HepG2 (cell line): ENCODE results near the gene TSEN54. TPM values are rescaled to one million over a fixed set of nuclear protein-coding genes. Genes with fewer than 3 reads are reported as not detected.

Experiments used
- ATAC-seq: fragments of 200-7000 bp; cut with Tn5 transposase; 3 replicates; pipeline ENCODE4 v1.9.1; 2020; ENCODE audit warnings: mild to moderate bottlenecking, moderate library complexity
- BruUV-seq: library from RNA; stranded (reverse); fragments of 400-500 nt; replicated peaks from 2 replicates; lab custom pipeline; 2021; lab: Mats Ljungman, UMichigan
- CTCF ChIA-PET: fragments of 300-600 bp; formaldehyde crosslinking; extraction: SDS; loops from one replicate; lab custom pipeline; 2021; ENCODE audit warnings: low total read pairs, inconsistent platforms, low intra/inter-chr PET ratio; lab: Yijun Ruan, JAX
- POLR2A ChIA-PET: fragments of 350-600 bp; sonication (Branson Sonifier 250); formaldehyde crosslinking; loops from one replicate; lab custom pipeline; 2020; ENCODE audit warnings: antibody characterized with exemption, inconsistent platforms; lab: Yijun Ruan, JAX
- DNase-seq: peaks from one replicate; pipeline ENCODE4 v3.0.0-alpha.2; 2015; ENCODE audit warnings: low spot score
- FAIRE-seq: peaks from 3 replicates; lab custom pipeline; 2011; peaks lifted over from hg19 to GRCh38; lab: Jason Lieb, UNC
- H2AFZ ChIP-seq: one replicate; pipeline ENCODE4 v1.6.1; 2011; ENCODE audit warnings: low read length, inconsistent platforms
- H3K27ac ChIP-seq: fragments of 300-600 bp; 3 replicates; pipeline ENCODE4 v1.8.0; 2011; ENCODE audit warnings: mixed run types, mild to moderate bottlenecking, mixed read lengths, low read length, inconsistent platforms; ENCODE audit not compliant: insufficient read depth; ENCODE audit errors: extremely low read length
- H3K27me3 ChIP-seq, 2 experiments: fragments of 200-600 bp in 1 of 2; 2 replicates in 1 of 2; 3 replicates in 1 of 2; pipeline versions ENCODE4 v1.6.0 to v1.8.0; 2011; ENCODE audit warnings: low read length in 2 of 2, mild to moderate bottlenecking in 2 of 2, moderate library complexity in 2 of 2, inconsistent platforms in 1 of 2; ENCODE audit not compliant: insufficient read depth in 2 of 2, control insufficient read depth in 1 of 2
- H3K36me3 ChIP-seq, 2 experiments: fragments of 200-600 bp in 1 of 2; replicated peaks in 1 of 2; 2 replicates in 1 of 2; 3 replicates in 1 of 2; pipeline versions ENCODE4 v1.5.1 to v1.8.0; 2011; ENCODE audit warnings: low read length in 2 of 2, inconsistent platforms in 1 of 2; ENCODE audit not compliant: insufficient read depth in 2 of 2, control insufficient read depth in 1 of 2
- H3K4me1 ChIP-seq: 2 replicates; pipeline ENCODE4 v1.5.1; 2012; ENCODE audit warnings: low read length, inconsistent platforms; ENCODE audit not compliant: insufficient read depth
- H3K4me2 ChIP-seq: 2 replicates; pipeline ENCODE4 v1.6.0; 2011; ENCODE audit warnings: low read depth, low read length, inconsistent platforms
- H3K4me3 ChIP-seq, 3 experiments: fragments of 200-600 bp in 1 of 3; sonication (generic), shearing (Covaris generic) in 1 of 3; replicated peaks in 1 of 3; 2 replicates each; pipeline ENCODE4 v1.5.1; 2011 to 2016; ENCODE audit warnings: low read length in 3 of 3, inconsistent platforms in 2 of 3, low read depth in 2 of 3, mild to moderate bottlenecking in 2 of 3, control low read depth in 1 of 3, mixed read lengths in 1 of 3; ENCODE audit not compliant: insufficient read depth in 1 of 3
- H3K79me2 ChIP-seq: one replicate; pipeline ENCODE4 v1.6.1; 2011; ENCODE audit warnings: low read length, inconsistent platforms; ENCODE audit not compliant: insufficient read depth
- H3K9ac ChIP-seq: 2 replicates; pipeline ENCODE4 v1.6.0; 2011; ENCODE audit warnings: mild to moderate bottlenecking, low read depth, low read length, inconsistent platforms; ENCODE audit not compliant: insufficient read depth
- H3K9me3 ChIP-seq: 2 replicates; pipeline ENCODE4 v1.5.1; 2012; ENCODE audit warnings: mild to moderate bottlenecking, low read length
- H4K20me1 ChIP-seq: 2 replicates; pipeline ENCODE4 v1.6.0; 2011; ENCODE audit warnings: inconsistent platforms, mild to moderate bottlenecking, low read length, moderate library complexity; ENCODE audit not compliant: insufficient read depth
- ATRX ChIP-seq: sonication (generic); formaldehyde crosslinking; IDR thresholded peaks from 2 replicates; pipeline ENCODE4 v1.4.0; 2020; ENCODE audit warnings: missing genetic modification reagents, borderline replicate concordance
- DR1 ChIP-seq: sonication (generic); formaldehyde crosslinking; IDR thresholded peaks from 2 replicates; pipeline ENCODE4 v1.8.0; 2021; ENCODE audit warnings: mild to moderate bottlenecking, missing genetic modification reagents, inconsistent platforms
- RCOR2 ChIP-seq: IDR thresholded peaks from 2 replicates; pipeline ENCODE4 v1.6.1; 2016; ENCODE audit warnings: missing biosample characterization, missing genetic modification reagents
- TOE1 ChIP-seq: sonication (generic); formaldehyde crosslinking; IDR thresholded peaks from 2 replicates; pipeline ENCODE4 v1.4.0; 2020; ENCODE audit warnings: mild to moderate bottlenecking, missing genetic modification reagents
- XBP1 ChIP-seq: sonication (generic); formaldehyde crosslinking; IDR thresholded peaks from 2 replicates; pipeline ENCODE4 v1.5.0; 2020; ENCODE audit warnings: missing genetic modification reagents
- ZKSCAN1 ChIP-seq: fragments of 150-350 bp; IDR thresholded peaks from 2 replicates; pipeline ENCODE4 v1.6.1; 2014; ENCODE audit warnings: low read length
- ZNF263 ChIP-seq: sonication (generic); formaldehyde crosslinking; IDR thresholded peaks from 2 replicates; pipeline ENCODE4 v1.4.0; 2020; ENCODE audit warnings: missing genetic modification reagents
- ZNF547 ChIP-seq: sonication (generic); formaldehyde crosslinking; IDR thresholded peaks from 2 replicates; pipeline ENCODE4 v1.5.1; 2020; ENCODE audit warnings: mild to moderate bottlenecking, missing genetic modification reagents
- WGBS: methylation state at CpG from one replicate; pipeline ENCODE4 v1.1.6; 2017; ENCODE audit warnings: low lambda C conversion rate; 5-methylcytosine and 5-hydroxymethylcytosine counted together
- in situ Hi-C: cut with HindIII; loops from 2 replicates; pipeline ENCODE4 v1.10.0; 2017; ENCODE audit warnings: low pct_unique_long_range_greater_than_20kb; ENCODE audit not compliant: extremely low pct_ligation_motif_present
- intact Hi-C: fragments of 100-400 bp; cut with micrococcal nuclease; formaldehyde crosslinking; loops from one replicate; pipeline ENCODE4 v1.10.0; 2022; ENCODE audit not compliant: unreplicated experiment
- polyA plus RNA-seq, 8 experiments: library from polyadenylated mRNA; depleted of rRNA in 3 of 8; stranded (reverse) in 7 of 8; unstranded in 1 of 8; fragments of >200 nt; fragmentation: Illumina TruSeq in 4 of 8; extraction: Trizol in 4 of 8; gene quantifications; 2 replicates each; pipeline versions ENCODE4 v1.2.1 to v1.2.3, GENCODE V29; 2011 to 2016; ENCODE audit warnings: low read depth in 4 of 8, missing spikeins in 1 of 8, mixed read lengths in 1 of 8; ENCODE audit not compliant: insufficient read depth in 1 of 8
- total RNA-seq, 5 experiments: library from RNA; depleted of rRNA; stranded (reverse); fragments of >200 nt; fragmentation: Illumina TruSeq; extraction: Trizol; gene quantifications; 2 replicates each; pipeline ENCODE4 v1.2.3, GENCODE V29; 2016; ENCODE audit warnings: low read depth in 1 of 5
- TF ChIP-seq, protein P1 (sequence below): IDR thresholded peaks from 2 replicates; pipeline ENCODE4 v1.4.0; 2020; ENCODE audit warnings: mild to moderate bottlenecking, missing genetic modification reagents

Gene TSEN54
- total and polyA plus RNA-seq, 2 of the 13 experiments (the other 11 are each of a cell fraction or from before 2014, with no cell fraction given), result 62.9 to 63.3 TPM

DNA sequence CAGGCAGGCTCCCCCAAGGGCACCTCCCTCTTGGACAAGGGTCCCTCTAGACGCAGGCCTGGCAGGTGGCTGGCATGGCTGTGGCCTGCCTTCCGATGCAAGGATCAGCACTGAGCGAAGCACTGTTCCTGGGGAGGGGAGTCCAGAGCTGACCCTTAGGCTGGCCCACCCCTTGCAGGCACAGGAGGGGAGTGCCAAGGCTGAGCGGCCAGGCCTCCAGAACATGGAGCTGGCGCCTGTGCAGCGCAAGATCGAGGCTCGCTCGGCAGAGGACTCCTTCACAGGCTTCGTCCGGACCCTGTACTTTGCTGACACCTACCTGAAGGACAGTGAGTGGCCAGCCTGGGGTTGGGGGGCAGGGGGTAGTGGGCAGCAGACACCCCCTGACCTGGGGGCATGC lies 54.4 kb downstream of the TSEN54 start:
- FAIRE-seq (no peak), DNase-seq (no peak), ATAC-seq (no peak)
- H3K9me3 ChIP-seq, result no peaks in the 10 kb centered on the region
- no peak for TF ChIP-seq RCOR2
- TF ChIP-seq, protein P1, sequence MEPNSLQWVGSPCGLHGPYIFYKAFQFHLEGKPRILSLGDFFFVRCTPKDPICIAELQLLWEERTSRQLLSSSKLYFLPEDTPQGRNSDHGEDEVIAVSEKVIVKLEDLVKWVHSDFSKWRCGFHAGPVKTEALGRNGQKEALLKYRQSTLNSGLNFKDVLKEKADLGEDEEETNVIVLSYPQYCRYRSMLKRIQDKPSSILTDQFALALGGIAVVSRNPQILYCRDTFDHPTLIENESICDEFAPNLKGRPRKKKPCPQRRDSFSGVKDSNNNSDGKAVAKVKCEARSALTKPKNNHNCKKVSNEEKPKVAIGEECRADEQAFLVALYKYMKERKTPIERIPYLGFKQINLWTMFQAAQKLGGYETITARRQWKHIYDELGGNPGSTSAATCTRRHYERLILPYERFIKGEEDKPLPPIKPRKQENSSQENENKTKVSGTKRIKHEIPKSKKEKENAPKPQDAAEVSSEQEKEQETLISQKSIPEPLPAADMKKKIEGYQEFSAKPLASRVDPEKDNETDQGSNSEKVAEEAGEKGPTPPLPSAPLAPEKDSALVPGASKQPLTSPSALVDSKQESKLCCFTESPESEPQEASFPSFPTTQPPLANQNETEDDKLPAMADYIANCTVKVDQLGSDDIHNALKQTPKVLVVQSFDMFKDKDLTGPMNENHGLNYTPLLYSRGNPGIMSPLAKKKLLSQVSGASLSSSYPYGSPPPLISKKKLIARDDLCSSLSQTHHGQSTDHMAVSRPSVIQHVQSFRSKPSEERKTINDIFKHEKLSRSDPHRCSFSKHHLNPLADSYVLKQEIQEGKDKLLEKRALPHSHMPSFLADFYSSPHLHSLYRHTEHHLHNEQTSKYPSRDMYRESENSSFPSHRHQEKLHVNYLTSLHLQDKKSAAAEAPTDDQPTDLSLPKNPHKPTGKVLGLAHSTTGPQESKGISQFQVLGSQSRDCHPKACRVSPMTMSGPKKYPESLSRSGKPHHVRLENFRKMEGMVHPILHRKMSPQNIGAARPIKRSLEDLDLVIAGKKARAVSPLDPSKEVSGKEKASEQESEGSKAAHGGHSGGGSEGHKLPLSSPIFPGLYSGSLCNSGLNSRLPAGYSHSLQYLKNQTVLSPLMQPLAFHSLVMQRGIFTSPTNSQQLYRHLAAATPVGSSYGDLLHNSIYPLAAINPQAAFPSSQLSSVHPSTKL (CRISPR knock-in tag), result no peak
- no peak for TF ChIP-seq TOE1 (CRISPR knock-in tag)
- no peak for TF ChIP-seq ZKSCAN1
- TF ChIP-seq ZNF547, result no peak
- no peak for TF ChIP-seq XBP1 (CRISPR knock-in tag)
- no peak for TF ChIP-seq ATRX (CRISPR knock-in tag)
- TF ChIP-seq ZNF263 (CRISPR knock-in tag), result no peak
- no peak for TF ChIP-seq DR1
- no peak overlapping the region for H2AFZ ChIP-seq
- 92% methylated on average over 6 of the region's 11 CpGs for WGBS
- intact Hi-C loops, result no loop called here
- CTCF ChIA-PET, result no interaction called here
- POLR2A ChIA-PET, result interaction anchor here (1.2 kb wide), 1 partner anchor 14 kb away, joined by 5 read pairs; no protein-coding TSS in a partner anchor
- no peak overlapping the region for H3K4me3 ChIP-seq
- no peak overlapping the region for H3K4me2 ChIP-seq
- H3K9ac ChIP-seq, result no peak overlapping the region
- in situ Hi-C loops, result no loop called here
- peaks cover 23 to 34% of the 10 kb centered on the region in 2 experiments; a peak in 4 of 5 replicates for H3K36me3 ChIP-seq
- no peak overlapping the region for H3K27ac ChIP-seq
- no peaks in the 10 kb centered on the region for H4K20me1 ChIP-seq
- peaks cover 3% of the 10 kb centered on the region for H3K4me1 ChIP-seq
- H3K27me3 ChIP-seq, result no peaks in the 10 kb centered on the region
- no peaks in the 10 kb centered on the region for H3K79me2 ChIP-seq
- BruUV-seq, result no TSS peak
